Activated naive CD4-positive, alpha-beta T cell treated with anti-CD3 and anti-CD28 coated beads, Interleukin-2, amount 50 U/mL, for 16 hours (primary cell): Measurements from ENCODE around the gene NEDD4L.
"Not testable (repeated sequence)": the region's sequence is repeated elsewhere in the genome, so short reads cannot be mapped to it uniquely, and the experiment has no call there.

Source experiments
- DNase-seq: peaks from one replicate; pipeline ENCODE4 v3.0.0-alpha.2; 2020

NEDD4L gene

GRCh38 chr18:58359620-58360019, 315.6 kb downstream of the NEDD4L start:
- DNase-seq: no peak

GRCh38 chr18:58360324-58360723, 316.3 kb downstream of the NEDD4L start:
- DNase-seq: no peak

DNA sequence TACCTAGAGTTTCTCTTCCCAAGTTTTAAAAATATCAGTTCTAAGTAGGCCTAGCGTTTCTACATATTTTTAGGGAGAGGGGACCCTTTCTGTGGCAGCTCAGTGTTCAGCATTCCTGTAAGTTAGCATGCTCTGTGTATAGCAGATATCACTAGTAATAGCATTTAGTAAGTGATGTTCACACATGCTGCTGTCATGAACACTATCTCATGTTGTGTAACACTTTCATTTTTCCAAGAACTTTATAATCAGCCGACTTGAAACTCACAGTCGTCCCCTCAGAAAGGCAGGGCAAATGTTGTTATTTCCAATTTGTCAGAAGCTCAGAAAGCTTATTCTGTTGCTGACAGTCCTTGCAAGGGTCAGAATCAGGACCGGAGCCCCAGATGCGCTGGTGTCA, 317.2 kb downstream of the NEDD4L start:
- no peak for DNase-seq

GRCh38 chr18:58362027-58362575, 318.1 kb downstream of the NEDD4L start:
- no peak for DNase-seq

DNA sequence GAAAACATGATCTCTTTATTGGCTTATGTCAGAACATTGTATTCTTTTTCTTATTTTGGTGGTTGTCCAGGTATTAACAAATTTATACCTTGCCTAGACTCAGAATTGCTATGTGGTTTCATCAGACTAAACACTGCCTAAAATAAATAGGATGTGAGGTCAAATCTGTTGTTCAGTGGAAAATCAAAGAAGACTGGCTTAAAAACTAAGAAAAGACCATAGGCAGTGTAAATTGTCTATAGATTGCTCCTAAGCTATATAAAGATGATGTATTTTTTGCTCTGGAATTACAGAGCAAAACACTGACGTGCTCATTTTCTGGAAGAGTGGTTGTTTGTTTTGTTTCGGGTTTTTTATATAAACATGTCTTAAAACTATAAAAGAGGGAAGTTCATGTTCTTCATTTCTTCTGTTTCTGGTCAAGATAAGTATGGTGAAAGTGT, 318.8 kb downstream of the NEDD4L start:
- no peak for DNase-seq

DNA sequence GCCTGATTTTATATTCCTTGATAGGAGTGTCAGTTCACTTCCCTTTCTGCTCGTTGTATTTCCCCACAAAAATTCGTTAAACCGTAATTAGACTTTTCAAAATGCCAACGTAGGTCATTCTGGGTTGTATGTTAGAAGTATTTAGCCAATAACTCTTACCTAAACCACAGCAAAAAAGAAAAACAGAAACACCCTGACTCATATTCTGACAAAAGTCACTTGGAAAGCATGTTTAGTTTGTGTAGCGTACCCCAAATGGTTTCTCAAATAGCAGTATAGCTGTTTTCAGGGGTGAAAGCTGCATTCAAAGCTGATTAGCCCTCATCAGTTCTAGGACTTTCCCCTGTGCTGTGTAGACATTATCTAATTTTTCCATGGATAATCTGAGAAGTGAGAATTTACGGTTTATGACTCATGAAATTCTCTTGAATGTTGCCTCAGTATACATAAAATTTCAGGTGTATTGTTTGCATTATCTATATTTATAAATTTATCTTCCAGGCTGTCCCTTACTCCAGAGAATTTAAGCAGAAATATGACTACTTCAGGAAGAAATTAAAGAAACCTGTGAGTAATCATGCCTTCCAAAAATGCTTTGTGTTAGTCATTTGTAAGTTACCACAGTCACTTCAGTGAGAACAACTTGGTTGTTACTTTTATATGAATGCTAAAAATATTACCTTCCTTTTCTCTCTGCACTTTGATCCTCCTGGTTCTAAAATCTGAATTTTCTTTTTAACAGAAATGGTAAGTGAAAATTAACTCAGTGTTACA, 319.9 kb downstream of the NEDD4L start:
- DNase-seq: no peak

GRCh38 chr18:58364876-58365528, 321.0 kb downstream of the NEDD4L start:
- DNase-seq: no peak

DNA sequence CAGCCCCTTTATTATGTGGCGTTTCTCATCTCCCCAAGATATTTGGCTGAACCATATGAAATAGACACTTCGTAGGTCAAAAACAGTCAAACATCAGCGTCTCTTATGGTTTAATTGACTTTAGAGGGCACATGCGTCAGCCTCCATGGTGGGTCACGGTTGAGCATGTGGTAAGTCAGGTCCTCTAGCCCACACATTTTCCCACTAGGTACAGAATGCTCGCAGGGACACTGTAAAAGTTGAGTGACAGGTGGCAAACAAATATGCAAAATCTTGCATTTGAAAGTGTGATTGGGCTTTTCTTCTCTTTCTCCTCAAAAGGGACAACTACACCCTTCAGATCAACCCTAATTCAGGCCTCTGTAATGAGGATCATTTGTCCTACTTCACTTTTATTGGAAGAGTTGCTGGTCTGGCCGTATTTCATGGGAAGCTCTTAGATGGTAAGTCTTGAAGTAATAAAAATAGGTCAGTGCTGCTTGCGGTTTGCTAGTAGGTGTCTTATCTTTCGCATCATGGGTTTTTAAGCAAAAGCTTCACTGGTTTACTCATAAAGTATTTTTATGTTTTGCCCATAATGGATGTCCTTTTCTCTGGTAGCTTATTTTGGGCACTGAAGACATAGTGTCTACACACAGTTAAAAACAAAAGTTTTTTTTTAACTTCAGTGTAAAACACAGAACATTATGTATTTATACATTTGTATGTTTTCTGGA, 323.6 kb downstream of the NEDD4L start:
- no peak for DNase-seq

DNA sequence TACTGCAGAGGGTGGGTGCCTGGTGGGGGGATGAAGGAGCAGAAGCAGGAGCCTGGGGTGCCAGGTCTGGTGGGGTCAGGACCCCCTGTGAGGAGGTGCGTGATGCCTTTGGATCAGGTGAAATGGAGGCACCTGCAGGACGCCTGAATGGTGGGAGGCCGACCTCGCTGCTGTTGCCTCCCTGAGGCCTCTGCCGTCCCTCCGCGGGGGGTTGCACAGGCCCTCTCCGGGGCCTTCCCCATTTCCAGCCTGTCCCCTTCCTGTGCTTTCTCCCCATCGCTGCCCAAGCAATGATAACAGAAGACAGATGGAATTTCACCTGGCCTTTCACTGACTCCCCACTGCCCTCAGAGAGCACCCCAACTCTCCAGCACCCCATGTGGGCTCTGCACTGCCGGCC, 325.6 kb downstream of the NEDD4L start:
- DNase-seq: no peak

DNA sequence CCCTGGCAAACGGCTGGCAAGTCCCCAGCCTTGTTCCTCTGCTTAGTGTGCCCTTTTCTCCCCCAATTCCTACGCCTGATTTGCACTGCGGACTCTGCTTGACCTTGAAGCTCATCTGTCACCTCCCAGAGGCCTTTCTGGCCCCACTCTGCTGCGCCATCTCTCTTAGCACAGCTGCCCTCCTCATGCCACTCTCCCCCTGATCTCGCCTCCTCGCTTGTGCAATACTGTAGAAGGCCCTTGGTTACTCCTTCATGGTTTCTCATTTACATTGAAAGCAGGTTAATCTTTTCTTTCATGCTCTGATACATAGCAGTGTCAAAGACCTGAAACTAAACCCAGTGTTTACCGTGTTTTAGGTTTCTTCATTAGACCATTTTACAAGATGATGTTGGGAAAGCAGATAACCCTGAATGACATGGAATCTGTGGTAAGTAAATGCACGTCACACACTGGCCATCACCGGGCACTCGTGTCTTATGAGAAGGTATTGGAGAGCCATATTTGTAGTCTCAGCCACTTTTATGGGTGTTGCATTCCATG, 326.1 kb downstream of the NEDD4L start:
- no peak for DNase-seq

- DNase-seq: no peak
Observed at GRCh38 chr18:58370612-58371011, 326.6 kb downstream of the NEDD4L start.

DNA sequence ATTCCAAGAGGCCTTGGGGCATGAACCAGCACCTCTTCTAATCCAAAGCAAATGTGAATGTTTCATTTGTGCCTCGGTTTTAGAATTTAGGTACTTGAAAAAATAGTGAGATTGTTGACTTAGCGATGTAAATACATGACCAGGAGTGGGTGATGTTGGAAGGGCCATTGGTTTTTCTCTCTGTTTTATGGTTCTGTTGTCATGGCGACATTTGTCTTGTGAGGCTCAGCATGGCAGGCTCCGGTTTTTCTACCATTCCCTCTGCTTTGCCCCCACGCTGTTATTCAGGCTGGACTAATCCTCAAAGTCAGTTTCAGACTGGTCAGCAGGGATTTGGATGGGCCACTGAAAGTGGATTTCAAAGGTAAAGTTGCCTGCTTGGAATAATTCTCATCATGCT, 329.5 kb downstream of the NEDD4L start:
- no peak for DNase-seq

DNA sequence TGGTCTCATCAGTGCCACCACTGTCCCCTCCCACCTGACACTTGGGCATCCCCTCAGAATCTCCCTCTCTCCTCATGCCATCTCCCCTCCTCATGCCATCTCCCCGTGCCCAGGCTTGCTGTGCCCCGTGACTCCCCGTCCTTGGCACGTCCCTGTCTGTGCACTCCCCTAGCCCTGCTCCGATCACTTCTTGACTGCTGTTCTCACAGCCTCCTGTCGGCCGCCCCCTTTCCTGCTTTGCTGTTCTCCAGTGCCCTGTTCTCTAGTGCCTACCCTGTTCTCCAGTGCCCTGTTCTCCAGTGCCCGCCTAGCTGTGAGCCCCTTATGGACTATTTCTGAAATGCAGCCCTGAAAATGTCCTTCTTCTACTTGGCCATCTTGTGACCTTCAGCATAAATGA, 331.0 kb downstream of the NEDD4L start:
- no peak for DNase-seq

DNA sequence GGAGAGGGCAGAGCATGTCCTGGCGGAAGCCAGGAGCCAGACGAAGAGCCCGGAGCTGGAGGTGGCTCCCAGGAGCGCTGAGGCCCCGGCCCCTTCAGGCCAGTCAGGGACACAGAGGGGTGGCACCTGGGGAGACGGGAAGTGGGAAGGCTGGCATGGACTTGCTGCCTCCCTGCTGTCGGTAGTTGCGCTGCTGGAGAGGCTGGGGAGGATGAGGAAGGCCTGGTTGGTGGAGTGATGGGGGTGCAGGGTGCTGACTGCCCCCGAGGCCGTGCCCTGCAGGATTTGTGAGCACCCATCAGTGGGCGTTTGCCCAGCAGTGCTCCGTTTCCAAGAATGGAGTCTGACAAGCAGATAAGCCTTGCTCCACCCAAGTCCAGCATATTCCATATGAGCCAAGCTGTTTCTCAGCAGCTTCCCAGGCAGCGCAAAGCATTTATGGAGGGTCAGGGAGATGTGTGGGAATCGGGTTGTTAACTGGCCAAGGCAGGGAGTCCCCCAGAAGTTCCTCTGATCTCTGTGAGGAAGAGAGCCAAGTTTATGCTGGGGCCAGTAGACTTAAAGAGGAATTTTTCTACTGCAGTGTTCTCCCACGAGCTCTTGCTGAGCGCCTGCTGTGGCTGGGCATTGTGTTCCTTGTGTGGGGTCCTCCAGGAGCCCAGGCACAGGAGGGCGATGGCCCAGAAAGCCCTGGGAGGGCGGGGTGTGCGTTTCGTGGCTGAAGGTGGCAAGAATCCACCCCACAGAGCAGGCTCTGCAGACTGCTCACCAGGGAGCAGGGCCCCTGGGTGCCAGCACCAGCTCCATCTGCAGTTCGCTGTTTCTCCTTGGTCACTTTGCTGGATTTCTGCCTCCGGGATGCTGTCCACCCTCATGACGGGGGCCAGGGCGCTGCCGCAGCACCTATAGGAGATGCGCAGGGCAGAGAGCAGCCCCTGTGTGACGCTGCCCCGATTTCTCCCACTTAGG, 334.7 kb downstream of the NEDD4L start:
- no peak for DNase-seq

DNA sequence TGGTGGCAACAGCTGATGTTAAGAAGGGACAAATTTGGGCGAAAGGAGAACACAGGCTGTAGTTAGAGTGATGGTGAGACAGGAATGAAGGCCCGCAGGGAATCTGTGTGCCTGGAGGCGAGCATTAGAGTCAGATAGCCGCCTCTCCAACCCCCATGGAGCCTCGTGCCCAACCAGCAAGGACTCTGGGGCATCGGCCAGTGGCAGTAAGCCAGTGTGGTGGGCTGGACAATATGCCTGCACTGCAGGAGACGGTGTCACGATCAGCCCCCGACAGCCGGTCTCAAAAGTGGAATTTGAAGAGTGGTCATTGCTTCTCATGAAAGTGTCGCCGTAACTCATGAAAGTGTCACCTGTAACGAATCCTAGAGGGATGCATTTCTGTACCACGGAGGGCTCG, 335.4 kb downstream of the NEDD4L start:
- no peak for DNase-seq

GRCh38 chr18:58380113-58380512, 336.1 kb downstream of the NEDD4L start:
- DNase-seq: not testable (repeated sequence)

- DNase-seq: no peak
Observed at GRCh38 chr18:58381676-58382411, 337.8 kb downstream of the NEDD4L start.

DNA sequence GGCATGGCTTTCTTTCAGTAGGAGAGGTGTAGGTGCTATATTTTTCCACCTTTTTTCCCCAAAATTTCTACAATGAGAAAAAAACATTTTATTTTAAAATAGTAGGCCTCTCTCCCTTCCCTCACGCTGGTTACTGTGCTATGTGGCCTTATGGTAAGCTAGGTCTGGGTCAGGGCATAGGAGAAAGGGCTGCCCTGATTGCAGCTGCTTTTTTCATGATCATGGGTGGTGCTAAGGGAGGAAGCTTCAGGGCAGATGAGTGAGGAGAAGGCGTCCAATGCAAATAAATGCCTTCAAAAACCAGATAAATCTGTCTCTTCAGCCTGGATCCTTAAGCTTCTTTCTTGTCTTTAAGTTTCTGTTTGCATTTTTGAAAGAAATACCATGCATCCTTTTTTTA, 338.4 kb downstream of the NEDD4L start:
- DNase-seq: no peak

DNA sequence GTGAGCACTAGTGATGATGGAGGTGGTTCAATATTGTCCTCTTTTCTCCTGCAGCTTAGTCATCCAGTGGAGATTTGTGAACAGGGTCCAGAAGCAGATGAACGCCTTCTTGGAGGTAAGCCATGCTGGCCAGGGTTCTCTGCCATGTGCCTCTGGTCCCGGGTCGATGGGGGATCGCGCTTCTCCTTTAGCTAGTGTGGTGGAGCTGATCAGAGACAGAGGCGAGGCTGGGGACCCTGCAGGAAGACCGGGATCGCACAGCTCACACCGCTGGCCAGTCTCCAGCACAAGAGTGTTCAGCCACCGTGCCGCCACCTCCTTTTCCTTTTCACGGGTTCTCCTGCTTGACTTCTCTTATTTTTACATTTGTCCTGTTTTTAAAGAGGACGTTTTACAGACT, 341.4 kb downstream of the NEDD4L start:
- DNase-seq: no peak

DNA sequence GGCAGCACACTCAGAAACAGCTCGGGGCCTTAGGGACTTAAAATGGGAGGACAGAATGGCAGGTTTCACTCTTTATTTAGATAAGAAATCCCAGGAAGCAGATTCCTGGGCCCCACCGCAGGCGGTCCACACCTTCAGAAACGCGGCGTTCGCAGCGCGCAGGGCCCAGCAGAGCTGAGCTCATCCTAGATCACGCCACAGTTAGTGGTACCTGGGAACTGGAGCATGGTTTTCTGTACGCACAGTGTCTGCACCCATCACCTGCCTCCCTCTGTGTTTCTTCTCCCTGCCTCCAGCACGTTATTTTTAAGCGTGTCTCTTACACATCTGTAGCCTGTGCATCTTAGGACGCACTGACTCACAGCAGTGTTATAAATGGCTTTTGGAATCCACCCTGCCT, 342.8 kb downstream of the NEDD4L start:
- DNase-seq: no peak

DNA sequence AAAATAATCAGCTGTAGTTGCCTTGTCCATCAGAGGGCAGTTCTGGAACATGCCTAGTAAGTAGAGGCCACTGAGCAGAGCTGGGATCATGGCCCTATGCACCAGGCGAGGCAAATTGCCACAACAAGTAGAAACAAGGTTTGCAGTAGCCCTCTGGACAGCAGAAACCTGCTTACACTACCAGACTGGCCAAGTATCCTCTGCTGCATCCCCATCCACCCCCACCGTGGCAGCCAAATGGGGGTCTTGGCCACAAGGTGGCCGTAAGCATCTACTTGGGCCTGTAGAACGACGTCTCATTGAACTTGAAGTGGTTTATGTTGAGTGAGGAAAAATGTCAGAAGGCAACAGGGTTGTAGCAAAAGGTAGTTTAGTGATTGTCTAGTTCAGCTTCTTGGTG, 343.7 kb downstream of the NEDD4L start:
- DNase-seq: no peak
